Keratinocyte (primary cell): ENCODE results near the gene CPA5.

Experiments used
- EZH2 ChIP-seq: IDR thresholded peaks from one replicate; pipeline ENCODE4 v1.6.1; 2012; ENCODE audit warnings: inconsistent platforms, mild to moderate bottlenecking, low read length, moderate library complexity
- TF ChIP-seq, protein P1 (sequence below), 3 experiments: IDR thresholded peaks in 1 of 3; conservative IDR thresholded peaks in 1 of 3; optimal IDR thresholded peaks in 1 of 3; 2 replicates in 2 of 3; 3 replicates in 1 of 3; pipeline versions ENCODE3 to v1.5.1; 2011; ENCODE audit warnings: low read length in 3 of 3, mild to moderate bottlenecking in 3 of 3, moderate library complexity in 2 of 3, control low read depth in 1 of 3, inconsistent platforms in 1 of 3; ENCODE audit not compliant: insufficient read depth in 2 of 3; ENCODE audit errors: extremely low read depth in 1 of 3

DNA sequence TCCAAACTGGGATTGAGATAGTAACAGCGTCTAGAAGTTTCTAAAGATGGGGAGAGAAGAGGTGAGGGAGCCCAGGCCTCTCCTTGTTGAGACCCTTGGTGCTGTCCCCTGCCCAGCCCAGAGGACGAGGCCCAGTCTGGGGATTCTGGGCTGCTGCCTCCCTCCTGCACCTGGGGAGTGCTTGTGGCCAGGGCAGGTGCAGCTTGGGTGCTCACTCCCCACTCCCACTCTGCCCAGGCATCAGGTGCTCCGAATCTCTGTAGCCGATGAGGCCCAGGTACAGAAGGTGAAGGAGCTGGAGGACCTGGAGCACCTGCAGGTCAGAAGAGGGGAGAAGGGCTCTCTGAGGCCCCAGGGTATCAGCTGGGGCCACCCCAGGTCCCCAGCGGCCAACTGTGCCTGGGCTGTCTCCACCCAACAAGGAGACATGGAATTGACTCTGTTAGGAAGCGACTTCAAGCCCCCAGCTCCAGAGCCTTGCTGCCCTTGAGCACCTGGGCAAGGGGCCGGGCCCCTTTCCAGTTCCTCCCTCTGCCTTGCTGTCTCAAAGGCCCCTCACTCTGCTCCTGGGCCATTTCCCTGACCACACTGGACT, 36.3 kb downstream of the CPA5 start:
- TF ChIP-seq, protein P1, sequence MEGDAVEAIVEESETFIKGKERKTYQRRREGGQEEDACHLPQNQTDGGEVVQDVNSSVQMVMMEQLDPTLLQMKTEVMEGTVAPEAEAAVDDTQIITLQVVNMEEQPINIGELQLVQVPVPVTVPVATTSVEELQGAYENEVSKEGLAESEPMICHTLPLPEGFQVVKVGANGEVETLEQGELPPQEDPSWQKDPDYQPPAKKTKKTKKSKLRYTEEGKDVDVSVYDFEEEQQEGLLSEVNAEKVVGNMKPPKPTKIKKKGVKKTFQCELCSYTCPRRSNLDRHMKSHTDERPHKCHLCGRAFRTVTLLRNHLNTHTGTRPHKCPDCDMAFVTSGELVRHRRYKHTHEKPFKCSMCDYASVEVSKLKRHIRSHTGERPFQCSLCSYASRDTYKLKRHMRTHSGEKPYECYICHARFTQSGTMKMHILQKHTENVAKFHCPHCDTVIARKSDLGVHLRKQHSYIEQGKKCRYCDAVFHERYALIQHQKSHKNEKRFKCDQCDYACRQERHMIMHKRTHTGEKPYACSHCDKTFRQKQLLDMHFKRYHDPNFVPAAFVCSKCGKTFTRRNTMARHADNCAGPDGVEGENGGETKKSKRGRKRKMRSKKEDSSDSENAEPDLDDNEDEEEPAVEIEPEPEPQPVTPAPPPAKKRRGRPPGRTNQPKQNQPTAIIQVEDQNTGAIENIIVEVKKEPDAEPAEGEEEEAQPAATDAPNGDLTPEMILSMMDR (optimal IDR thresholded peaks at IDR 0.05 in 1 of 3, IDR thresholded peaks at IDR 0.05 in 1 of 3, conservative IDR thresholded peaks at IDR 0.05 in 1 of 3; ENCODE audit: extremely low read depth in 1 of 3, insufficient read depth in 2 of 3, low read length in 3 of 3), result no peak
- TF ChIP-seq EZH2, result no peak
